ENCODE measurements around the gene RHEBL1.

DNA sequence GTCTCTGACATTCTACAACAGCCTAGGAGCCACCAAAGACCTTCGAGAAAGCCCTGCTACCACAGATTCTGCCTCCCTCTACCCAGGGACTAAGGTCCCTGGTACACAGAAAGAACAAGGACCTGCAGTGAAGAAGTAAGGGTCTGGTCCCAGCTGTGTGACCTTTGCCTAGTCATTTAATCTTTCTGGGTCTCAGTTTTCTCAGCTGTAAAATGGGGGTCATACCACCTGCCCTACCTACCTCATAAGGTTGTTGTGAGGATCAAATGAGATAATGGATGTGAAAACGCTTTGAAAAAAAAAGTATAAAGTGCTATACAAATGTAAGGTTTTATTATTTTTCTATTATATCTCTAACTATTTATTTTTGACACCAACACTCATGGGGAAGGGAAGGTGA is 46.0 kb downstream of the RHEBL1 start:
- TF ChIP-seq, protein P1, sequence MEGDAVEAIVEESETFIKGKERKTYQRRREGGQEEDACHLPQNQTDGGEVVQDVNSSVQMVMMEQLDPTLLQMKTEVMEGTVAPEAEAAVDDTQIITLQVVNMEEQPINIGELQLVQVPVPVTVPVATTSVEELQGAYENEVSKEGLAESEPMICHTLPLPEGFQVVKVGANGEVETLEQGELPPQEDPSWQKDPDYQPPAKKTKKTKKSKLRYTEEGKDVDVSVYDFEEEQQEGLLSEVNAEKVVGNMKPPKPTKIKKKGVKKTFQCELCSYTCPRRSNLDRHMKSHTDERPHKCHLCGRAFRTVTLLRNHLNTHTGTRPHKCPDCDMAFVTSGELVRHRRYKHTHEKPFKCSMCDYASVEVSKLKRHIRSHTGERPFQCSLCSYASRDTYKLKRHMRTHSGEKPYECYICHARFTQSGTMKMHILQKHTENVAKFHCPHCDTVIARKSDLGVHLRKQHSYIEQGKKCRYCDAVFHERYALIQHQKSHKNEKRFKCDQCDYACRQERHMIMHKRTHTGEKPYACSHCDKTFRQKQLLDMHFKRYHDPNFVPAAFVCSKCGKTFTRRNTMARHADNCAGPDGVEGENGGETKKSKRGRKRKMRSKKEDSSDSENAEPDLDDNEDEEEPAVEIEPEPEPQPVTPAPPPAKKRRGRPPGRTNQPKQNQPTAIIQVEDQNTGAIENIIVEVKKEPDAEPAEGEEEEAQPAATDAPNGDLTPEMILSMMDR (IDR thresholded peaks at IDR 0.05; ENCODE audit: low read depth, low read length): no peak
- TF ChIP-seq EZH2phosphoT487 (IDR thresholded peaks at IDR 0.05; ENCODE audit: low read depth): no peak
